Ovary (tissue), 3 donors: ENCODE measurements around the gene TPX2.

Source experiments
- POLR2A ChIP-seq: fragments of 450-650 bp; IDR thresholded peaks from one replicate; pipeline ENCODE4 v1.6.1; 2017; ENCODE audit warnings: antibody characterized with exemption, mild to moderate bottlenecking, moderate library complexity
- TF ChIP-seq, protein P1 (sequence below), 3 donors: fragments of 450-650 bp in 2 of 3; fragments of 200-600 bp in 1 of 3; IDR thresholded peaks; one replicate each; pipeline versions ENCODE4 v1.5.1 to v1.8.0; 2016 to 2022; ENCODE audit warnings: antibody characterized with exemption in 3 of 3, mild to moderate bottlenecking in 1 of 3
- donor health status: DM: no; HTN: no; CAD: no.

DNA sequence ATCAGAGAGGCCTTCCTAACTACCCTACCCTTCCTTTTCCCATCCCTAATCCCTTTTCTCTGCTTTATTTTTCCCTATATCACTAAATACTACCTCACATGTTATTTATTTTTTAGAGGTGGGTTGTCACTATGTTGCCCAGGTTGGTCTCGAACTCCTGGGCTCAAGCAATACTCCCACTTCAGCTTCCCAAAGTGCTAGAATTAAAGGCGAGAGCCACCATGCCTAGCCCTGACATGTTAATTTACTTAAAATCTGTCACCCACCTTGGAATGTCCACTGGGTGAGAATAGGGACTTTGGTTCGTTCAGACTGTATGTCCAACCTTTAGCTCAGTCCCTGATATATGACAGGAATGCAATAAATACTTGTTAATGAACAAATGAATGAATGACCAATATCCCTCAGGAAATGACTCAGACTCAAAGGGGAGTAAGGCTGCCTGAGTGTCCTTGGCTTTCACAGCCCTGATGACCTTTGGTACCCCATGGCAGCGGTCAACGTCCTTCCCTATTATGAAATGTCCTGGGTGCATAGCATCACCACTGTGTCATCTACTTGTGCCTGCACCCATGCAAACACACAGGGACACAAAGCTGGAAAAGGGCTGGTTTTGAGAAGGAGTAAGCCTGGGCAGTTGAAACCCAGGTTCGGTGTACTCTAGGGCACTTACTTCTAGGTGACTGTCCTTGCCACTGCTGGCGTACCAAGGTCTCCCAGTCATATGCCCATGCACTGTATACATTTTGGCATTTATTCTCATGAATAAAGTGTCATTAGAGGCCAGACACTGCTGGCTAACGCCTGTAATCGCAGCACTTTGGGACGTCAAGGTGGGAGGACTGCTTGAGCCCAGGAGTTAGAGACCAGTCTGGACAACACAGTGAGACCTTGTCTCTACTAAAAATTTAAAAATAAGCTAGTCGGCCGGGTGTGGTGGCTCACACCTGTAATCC, 43.0 kb upstream of the TPX2 start:
- TF ChIP-seq, protein P1, sequence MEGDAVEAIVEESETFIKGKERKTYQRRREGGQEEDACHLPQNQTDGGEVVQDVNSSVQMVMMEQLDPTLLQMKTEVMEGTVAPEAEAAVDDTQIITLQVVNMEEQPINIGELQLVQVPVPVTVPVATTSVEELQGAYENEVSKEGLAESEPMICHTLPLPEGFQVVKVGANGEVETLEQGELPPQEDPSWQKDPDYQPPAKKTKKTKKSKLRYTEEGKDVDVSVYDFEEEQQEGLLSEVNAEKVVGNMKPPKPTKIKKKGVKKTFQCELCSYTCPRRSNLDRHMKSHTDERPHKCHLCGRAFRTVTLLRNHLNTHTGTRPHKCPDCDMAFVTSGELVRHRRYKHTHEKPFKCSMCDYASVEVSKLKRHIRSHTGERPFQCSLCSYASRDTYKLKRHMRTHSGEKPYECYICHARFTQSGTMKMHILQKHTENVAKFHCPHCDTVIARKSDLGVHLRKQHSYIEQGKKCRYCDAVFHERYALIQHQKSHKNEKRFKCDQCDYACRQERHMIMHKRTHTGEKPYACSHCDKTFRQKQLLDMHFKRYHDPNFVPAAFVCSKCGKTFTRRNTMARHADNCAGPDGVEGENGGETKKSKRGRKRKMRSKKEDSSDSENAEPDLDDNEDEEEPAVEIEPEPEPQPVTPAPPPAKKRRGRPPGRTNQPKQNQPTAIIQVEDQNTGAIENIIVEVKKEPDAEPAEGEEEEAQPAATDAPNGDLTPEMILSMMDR (IDR thresholded peaks at IDR 0.05) = no peak
- TF ChIP-seq POLR2A = no peak
